ENCODE data around the gene ARFGEF3.
"Not testable (repeated sequence)": the region's sequence is repeated elsewhere in the genome, so short reads cannot be mapped to it uniquely, and the experiment has no call there.

ARFGEF3 gene

GRCh38 chr6:138175596-138175995 lies 13.9 kb downstream of the ARFGEF3 start:
- no peak for DNase-seq

DNA sequence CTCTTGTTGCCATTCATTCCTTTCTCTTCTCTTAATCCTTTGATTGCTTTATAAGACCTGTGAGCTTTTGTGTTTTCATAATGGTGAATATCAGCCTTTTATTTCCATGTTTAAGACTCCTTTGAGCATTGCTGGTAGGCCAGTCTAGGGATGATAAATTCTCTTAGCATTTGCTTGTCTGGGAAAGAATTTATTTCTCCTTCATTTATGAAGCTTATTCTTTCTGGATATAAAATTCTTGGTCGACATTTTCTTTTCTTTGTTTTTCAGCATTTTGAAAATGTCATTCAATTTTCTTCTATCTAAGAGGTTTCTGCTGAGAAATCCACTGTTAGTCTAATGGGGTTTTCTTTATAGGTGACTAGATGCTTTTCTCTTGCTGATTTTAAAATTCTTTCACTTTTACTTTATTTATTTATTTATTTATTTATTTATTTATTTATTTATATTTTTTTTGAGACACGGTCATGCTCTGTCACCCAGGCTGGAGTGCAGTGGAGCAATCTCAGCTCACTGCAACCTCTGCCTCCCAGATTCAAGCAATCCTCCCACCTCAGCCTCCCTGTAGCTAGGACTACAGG lies 15.0 kb downstream of the ARFGEF3 start:
- no peak for DNase-seq

- no peak for DNase-seq
These were observed 21.4 kb downstream of the ARFGEF3 start for GRCh38 chr6:138182939-138183789.

GRCh38 chr6:138183790-138184134 lies 22.0 kb downstream of the ARFGEF3 start:
- no peak for DNase-seq

GRCh38 chr6:138184230-138184629 lies 22.5 kb downstream of the ARFGEF3 start:
- DNase-seq: no peak

DNA sequence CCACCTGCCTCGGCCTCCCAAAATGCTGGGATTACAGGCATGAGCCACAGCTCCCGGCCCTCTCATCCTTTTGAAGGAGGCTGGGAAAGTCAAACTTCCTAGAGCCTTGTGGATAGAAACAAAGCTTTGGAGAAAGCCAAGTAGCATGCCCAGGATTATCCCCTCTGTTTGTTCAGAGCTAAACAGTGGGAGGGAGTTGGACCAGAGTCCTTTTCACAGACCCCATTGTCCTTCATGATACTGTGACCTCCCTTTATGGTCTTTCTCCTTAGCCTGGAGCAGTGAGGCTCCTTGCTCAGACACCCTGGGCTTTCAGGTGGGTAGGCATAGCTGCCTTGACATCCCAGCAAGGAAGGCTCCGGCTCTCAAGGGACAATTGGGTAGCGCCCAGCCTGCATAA lies 25.4 kb downstream of the ARFGEF3 start:
- no peak for DNase-seq

GRCh38 chr6:138188278-138188941 lies 26.7 kb downstream of the ARFGEF3 start:
- no peak for DNase-seq

- no peak for DNase-seq
These were observed 32.5 kb downstream of the ARFGEF3 start for GRCh38 chr6:138194287-138194686.

GRCh38 chr6:138196122-138196738 lies 34.5 kb downstream of the ARFGEF3 start:
- DNase-seq: no peak

DNA sequence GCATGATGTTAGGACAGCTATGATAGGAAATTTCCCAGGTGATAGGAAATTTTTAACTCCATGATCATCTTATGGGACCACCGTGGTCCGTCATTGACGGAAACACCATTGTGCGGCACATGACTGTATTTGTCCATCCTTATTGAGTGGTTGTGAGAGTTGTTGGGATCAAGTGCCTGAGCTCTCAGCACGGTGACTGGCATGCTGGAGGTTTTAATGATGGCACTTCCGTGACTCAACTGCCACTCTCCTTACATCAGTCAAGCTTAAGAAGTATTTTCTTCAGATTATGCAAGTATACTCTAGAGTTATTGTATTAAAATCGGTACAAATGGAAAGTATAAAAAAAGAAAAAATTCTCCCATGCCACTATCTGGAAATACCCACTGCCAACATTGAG lies 35.8 kb downstream of the ARFGEF3 start:
- DNase-seq: no peak

DNA sequence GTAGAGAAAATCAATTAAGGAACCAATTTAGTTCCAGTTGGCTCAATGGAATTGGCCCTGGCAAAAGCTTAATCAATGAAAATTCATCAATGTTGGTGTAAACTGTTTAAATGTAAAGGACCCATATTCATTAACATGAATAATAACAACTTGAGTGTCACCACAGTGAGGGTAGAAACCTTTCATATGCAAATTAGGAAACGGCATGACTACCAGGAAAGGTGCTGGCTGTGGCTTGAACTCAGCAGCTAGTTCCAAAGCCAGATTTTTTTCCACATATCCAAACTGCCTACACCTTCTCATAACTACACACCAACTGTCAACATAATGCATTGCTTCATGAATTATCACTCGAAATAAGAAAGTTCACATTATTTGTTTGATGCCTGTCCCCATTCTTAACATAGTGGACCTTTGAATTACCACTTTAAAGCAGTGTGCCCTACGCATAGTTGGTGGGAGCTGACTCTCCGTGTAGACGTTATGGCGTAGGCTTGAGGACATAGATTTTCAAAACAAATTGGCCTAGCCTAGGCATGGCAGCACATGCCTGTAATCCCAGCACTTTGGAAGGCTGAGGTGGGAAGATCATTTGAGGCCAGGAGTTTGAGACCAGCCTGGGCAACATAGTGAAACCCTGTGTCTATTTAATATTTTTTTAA lies 36.8 kb downstream of the ARFGEF3 start:
- no peak for DNase-seq

DNA sequence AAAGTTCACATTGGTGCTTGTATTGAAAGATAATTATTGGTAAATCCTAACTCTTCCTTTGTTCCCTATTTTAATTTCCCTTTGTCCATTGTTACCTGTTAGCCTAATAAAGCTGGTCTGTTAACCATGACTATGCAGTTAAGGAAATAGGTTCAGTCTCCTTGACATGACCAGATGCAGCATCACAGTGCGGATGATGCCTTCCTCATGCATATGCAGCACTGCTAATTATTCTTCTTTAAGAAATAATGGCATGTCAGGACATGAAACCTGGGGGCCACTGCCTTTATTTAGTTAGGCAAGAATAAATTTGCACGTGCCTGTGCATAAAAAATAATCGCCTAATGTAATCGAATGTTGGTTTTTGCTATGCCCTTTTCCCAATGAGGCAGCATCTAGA lies 40.1 kb downstream of the ARFGEF3 start:
- no peak for DNase-seq

- DNase-seq: no peak
These were observed 41.6 kb downstream of the ARFGEF3 start for GRCh38 chr6:138203315-138203714.

- no peak for DNase-seq
These were observed 42.6 kb downstream of the ARFGEF3 start for GRCh38 chr6:138204303-138204702.

GRCh38 chr6:138204792-138205384 lies 43.1 kb downstream of the ARFGEF3 start:
- DNase-seq: no peak

DNA sequence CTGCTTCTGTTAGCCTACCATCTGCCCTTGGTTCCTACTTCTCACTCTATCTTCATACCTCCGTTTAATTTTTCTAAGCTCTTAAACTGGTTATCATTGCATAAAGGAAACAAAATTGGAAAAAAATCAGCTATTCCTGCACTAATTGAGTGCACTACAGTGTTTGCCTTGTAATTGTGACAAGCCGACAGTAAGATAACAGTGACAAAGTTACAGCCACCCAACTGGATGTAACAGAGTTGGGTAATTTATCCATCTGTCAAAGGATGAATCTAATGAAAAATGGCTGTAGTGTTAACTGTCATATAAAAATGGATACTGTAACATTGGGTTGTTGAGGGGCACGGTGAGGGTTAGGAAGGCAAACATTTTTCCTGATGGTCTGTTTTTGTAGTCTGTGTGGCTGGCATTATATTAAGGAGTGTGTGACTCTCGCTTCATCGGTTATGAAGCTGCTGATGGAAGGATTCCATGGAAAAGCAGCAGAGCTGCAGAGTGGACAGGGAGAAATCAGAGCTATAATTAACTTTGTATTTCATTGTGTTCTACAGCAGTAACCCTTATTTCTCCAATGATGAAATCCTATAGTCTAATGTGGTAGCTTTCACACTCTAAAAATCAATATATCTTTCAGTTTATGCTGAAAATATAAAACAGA lies 43.8 kb downstream of the ARFGEF3 start:
- no peak for DNase-seq

DNA sequence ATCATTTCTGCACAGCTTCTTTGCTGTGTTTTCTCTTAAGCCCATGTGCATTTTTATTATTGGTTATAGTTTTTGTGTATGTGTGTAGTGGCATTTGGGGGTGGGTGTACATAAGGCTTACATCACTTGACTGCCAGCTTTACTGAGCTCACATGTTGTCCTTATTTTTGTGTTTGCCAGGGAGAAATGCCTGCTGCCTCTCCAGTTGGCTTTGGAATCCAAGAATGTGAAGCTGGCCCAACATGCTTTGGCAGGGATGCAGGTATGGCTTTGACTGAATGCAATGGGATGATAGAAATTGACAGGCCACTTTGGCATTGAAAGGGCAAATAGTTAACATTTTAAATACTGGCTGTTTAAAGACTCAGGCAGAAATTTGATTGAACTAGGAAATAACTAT lies 45.1 kb downstream of the ARFGEF3 start:
- DNase-seq: no peak

DNA sequence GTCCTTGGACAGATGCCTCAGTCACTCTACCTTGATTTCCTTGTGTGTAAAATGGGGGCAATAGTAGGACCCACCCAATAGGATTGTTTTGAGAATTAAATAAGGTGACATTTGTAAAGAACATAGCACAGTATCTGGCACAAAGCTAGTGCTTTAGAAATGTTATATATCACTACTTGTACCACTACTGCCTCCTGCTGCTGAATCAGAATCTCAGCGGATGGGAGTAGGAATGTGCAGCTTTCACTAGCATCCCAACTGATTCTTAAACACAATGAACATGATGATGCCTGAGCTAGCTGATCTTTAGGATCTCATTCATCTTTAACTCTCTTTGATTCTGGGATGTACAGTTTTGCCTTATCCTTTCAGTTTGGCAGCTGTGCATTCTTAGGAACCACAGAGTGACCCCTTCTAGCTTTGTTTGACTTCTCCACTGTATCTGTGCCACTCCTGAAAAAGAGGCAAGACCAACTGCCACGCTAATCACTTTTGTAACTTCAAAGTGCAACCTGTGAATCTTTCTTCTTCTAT lies 49.4 kb downstream of the ARFGEF3 start:
- DNase-seq: no peak

GRCh38 chr6:138211601-138212000 lies 49.9 kb downstream of the ARFGEF3 start:
- no peak for DNase-seq

DNA sequence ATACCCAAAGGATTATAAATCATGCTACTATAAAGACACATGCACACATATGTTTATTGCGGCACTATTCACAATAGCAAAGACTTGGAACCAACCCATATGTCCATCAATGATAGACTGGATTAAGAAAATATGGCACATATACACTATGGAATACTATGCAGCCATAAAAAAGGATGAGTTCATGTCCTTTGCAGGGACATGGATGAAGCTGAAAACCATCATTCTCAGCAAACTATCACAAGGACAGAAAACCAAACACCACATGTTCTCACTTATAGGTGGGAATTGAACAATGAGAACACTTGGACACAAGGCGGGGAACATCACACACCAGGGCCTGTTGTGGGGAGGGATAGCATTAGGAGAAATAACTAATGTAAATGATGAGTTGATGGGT lies 50.8 kb downstream of the ARFGEF3 start:
- DNase-seq: not testable (repeated sequence)

DNA sequence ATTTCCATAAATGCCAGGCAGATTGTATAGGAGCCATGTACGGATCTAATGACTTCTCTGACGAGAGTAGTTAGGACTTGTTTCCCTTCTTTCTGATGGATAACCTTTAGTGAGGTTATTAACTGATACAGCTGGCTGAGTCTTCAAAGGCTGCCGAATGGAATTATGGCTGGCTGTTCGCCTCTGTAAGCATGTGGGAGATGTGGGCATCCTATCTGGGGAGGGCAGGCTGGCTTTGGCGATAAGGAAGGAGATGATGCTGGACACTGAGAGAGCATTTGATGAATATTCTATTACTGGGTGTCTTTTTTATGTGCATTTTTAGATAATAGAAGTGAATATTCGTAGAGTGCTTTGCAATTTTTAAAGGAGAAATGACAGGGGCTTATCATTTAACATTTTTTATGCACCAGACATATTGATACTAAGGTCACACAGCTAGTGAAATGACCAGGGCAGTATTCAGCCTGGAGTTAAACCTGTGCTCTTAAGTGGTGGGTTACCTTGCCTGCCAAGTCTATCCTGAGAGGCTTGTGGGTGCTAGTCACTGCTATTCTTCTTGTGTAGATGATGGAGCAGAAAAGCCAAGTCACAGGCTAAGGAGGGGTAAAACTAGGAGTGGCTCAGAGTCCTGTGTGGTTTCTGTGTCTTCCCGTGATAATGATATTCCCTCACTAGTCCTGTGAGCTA lies 53.5 kb downstream of the ARFGEF3 start:
- no peak for DNase-seq
